ENCODE data around the gene MYO1C.

The MYO1C gene

GRCh38 chr17:1440921-1441320, 51.6 kb downstream of the MYO1C start:
- Histone ChIP-seq H3K4me2 (ENCODE audit: low read depth, low read length, poor library complexity, severe bottlenecking) (no peak overlapping the region), H3K4me3 (ENCODE audit: low read length, poor library complexity, severe bottlenecking) (no peak overlapping the region), H3K79me2 (ENCODE audit: insufficient read depth, low read length) (peaks cover 33% of the 10 kb centered on the region), H2AFZ (ENCODE audit: low read length) (no peak overlapping the region), H3K9me2 (replicated peaks; ENCODE audit: low read depth, low read length) (no peaks in the 10 kb centered on the region), H3K27me3 (ENCODE audit: insufficient read depth, low read length, poor library complexity, severe bottlenecking) (no peaks in the 10 kb centered on the region), H3K9me3 (ENCODE audit: insufficient read depth, low read depth, low read length) (no peaks in the 10 kb centered on the region), H3K4me1 (ENCODE audit: insufficient read depth, low read length, poor library complexity, severe bottlenecking) (no peaks in the 10 kb centered on the region), H3F3A (ENCODE audit: low read depth) (no peaks in the 10 kb centered on the region), H3K9ac (ENCODE audit: low read depth, low read length, poor library complexity, severe bottlenecking) (no peak overlapping the region), H3K36me3 (ENCODE audit: insufficient read depth, low read length) (peaks cover 11% of the 10 kb centered on the region; the same call in 1 of the 2 replicates), H4K20me1 (ENCODE audit: insufficient read depth, low read length, poor library complexity, severe bottlenecking) (no peaks in the 10 kb centered on the region)
- TF ChIP-seq CTCF (conservative IDR thresholded peaks at IDR 0.05; ENCODE audit: low read length) (no peak), EZH2phosphoT487 (IDR thresholded peaks at IDR 0.05; ENCODE audit: borderline replicate concordance) (no peak)

DNA sequence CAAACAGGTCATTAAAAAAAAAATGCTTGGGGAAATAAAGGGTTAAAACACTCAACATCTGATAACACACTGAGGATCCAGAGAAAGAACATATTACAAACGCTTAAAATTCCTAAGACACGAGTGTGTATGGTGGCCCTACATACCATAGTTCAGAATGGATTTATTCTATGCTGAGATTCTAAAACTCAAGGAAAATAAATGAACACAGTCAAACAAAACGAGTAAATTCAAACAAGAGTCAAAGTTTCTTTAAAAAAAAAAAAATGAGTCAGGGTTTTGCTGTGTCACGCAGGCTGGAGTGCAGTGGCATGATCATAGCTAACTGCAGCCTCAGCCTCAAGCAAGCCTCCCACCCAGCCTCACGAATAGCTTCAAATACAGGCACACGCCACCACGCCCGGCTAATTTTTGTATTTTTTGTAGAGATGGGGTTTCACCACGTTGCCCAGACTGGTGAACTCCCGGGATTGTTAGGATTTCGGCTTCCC, 53.8 kb downstream of the MYO1C start:
- Histone ChIP-seq H4K20me1 (ENCODE audit: insufficient read depth, low read length, poor library complexity, severe bottlenecking) (no peaks in the 10 kb centered on the region), H3K9me2 (replicated peaks; ENCODE audit: low read depth, low read length) (no peaks in the 10 kb centered on the region), H3K4me3 (ENCODE audit: low read length, poor library complexity, severe bottlenecking) (no peak overlapping the region), H3F3A (ENCODE audit: low read depth) (no peaks in the 10 kb centered on the region), H3K4me2 (ENCODE audit: low read depth, low read length, poor library complexity, severe bottlenecking) (no peak overlapping the region), H3K9me3 (ENCODE audit: insufficient read depth, low read depth, low read length) (no peaks in the 10 kb centered on the region), H3K79me2 (ENCODE audit: insufficient read depth, low read length) (peaks cover 15% of the 10 kb centered on the region; the same call in 1 of the 2 replicates), H3K36me3 (ENCODE audit: insufficient read depth, low read length) (peaks cover 27% of the 10 kb centered on the region; the same call in 1 of the 2 replicates), H3K9ac (ENCODE audit: low read depth, low read length, poor library complexity, severe bottlenecking) (no peak overlapping the region), H3K27me3 (ENCODE audit: insufficient read depth, low read length, poor library complexity, severe bottlenecking) (no peaks in the 10 kb centered on the region), H3K4me1 (ENCODE audit: insufficient read depth, low read length, poor library complexity, severe bottlenecking) (no peaks in the 10 kb centered on the region), H2AFZ (ENCODE audit: low read length) (no peak overlapping the region)
- TF ChIP-seq EZH2phosphoT487 (IDR thresholded peaks at IDR 0.05; ENCODE audit: borderline replicate concordance) (no peak), CTCF (conservative IDR thresholded peaks at IDR 0.05; ENCODE audit: low read length) (no peak)

DNA sequence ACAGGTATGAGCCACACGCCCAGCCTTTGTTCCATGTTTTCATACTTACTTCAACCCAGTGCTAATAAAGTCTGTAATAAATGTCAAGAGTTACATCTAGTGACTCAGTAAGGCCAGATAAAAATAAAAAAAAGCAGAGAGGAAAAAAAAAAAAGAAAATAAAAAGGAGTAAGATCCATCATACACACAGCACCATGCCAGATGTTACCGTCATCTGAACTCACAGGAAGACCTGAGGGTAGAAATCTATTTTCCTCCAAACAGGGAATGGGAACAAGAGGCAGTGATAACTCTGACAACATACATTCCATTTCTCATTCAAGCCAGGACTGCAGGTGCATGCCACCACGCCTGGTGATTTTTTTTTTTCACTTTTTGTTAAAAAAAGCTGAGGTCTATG, 57.2 kb downstream of the MYO1C start:
- Histone ChIP-seq H3F3A (ENCODE audit: low read depth) (no peaks in the 10 kb centered on the region), H2AFZ (ENCODE audit: low read length) (no peak overlapping the region), H3K9me3 (ENCODE audit: insufficient read depth, low read depth, low read length) (no peaks in the 10 kb centered on the region), H3K4me2 (ENCODE audit: low read depth, low read length, poor library complexity, severe bottlenecking) (no peak overlapping the region), H4K20me1 (ENCODE audit: insufficient read depth, low read length, poor library complexity, severe bottlenecking) (no peaks in the 10 kb centered on the region), H3K79me2 (ENCODE audit: insufficient read depth, low read length) (peaks cover 20% of the 10 kb centered on the region; the same call in 1 of the 2 replicates), H3K27me3 (ENCODE audit: insufficient read depth, low read length, poor library complexity, severe bottlenecking) (no peaks in the 10 kb centered on the region), H3K9ac (ENCODE audit: low read depth, low read length, poor library complexity, severe bottlenecking) (no peak overlapping the region), H3K4me3 (ENCODE audit: low read length, poor library complexity, severe bottlenecking) (no peak overlapping the region), H3K36me3 (ENCODE audit: insufficient read depth, low read length) (peaks cover 27% of the 10 kb centered on the region; the same call in 1 of the 2 replicates), H3K4me1 (ENCODE audit: insufficient read depth, low read length, poor library complexity, severe bottlenecking) (no peaks in the 10 kb centered on the region), H3K9me2 (replicated peaks; ENCODE audit: low read depth, low read length) (no peaks in the 10 kb centered on the region)
- no peak for TF ChIP-seq EZH2phosphoT487 (IDR thresholded peaks at IDR 0.05; ENCODE audit: borderline replicate concordance)
- no peak for TF ChIP-seq CTCF (conservative IDR thresholded peaks at IDR 0.05; ENCODE audit: low read length)
